Measurements from ENCODE around the gene TP73.

TP73 gene

DNA sequence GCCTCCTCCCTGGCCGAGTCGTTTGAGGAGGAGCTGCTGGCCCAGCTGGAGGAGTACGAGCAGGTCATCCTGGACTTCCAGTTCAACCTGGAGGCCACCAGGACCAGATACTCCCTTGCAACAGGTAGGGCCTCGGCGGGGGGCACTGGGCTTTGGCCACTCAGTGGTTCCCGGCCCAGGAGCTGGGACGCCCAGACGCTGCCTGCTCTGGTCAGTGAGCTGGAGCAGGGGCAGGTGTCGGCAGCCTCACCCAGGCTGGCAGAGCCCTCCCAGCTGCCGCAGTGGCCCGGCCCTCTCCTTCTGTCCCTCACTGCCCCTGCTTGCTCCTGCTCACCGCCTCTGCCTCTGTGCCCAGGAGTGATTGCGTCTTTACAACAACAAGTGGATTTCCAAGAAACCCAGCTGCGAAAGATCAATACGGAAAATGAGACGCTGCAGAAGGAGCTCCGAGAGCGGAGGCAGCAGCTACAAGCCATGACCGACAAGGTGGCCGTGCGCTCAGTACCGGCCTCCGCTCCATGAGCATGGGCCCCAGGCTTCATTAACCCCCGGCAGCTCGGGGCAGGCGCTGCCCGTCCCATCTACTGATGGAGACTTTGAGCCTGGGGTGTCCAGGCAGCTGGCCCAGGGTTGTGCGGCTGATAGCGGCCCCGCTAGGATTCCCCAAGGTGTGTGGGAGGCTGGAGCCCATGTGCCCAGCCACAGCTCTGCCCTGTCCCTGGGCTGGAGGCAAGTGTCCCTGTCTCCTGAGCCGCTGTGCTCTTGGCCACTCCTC is 111.2 kb downstream of the TP73 start:
- TF ChIP-seq, protein P1, sequence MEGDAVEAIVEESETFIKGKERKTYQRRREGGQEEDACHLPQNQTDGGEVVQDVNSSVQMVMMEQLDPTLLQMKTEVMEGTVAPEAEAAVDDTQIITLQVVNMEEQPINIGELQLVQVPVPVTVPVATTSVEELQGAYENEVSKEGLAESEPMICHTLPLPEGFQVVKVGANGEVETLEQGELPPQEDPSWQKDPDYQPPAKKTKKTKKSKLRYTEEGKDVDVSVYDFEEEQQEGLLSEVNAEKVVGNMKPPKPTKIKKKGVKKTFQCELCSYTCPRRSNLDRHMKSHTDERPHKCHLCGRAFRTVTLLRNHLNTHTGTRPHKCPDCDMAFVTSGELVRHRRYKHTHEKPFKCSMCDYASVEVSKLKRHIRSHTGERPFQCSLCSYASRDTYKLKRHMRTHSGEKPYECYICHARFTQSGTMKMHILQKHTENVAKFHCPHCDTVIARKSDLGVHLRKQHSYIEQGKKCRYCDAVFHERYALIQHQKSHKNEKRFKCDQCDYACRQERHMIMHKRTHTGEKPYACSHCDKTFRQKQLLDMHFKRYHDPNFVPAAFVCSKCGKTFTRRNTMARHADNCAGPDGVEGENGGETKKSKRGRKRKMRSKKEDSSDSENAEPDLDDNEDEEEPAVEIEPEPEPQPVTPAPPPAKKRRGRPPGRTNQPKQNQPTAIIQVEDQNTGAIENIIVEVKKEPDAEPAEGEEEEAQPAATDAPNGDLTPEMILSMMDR (IDR thresholded peaks at IDR 0.05; ENCODE audit: insufficient read depth, low read depth, low read length, missing control alignments) = no peak
- DNase-seq (ENCODE audit: low read depth) = no peak
- no peak overlapping the region for H3K4me3 ChIP-seq (ENCODE audit: low read length)

DNA sequence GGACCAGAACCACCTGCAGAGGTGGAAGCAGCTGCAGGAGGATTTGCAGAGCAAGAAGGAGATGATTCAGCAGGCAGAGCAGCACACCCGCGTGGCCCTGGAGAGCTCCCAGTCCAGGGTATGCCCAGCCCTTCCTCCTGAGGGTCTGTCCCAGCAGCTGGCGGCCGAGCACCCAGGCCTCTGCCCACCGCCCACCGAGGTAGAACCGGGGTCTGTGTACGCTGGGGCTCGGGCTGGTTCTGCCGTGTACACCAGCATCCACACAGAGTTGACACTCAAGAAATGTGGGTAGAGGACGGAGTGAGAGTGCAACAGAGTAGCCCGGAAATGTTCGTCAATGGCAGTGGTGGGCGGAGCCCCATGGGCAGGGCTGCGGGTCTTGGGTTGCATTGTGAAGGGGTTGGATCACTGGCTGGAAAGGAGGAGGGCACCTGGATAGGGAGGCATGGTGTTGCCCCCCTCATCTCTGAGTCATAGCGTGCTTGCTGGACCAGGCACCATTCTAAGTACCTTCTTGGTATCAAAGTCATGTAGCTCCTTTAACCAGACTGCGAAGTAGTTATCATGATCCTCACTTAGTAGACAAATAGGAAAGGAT is 115.1 kb downstream of the TP73 start:
- H3K4me3 ChIP-seq (ENCODE audit: low read length) = no peak overlapping the region
- no peak for DNase-seq (ENCODE audit: low read depth)
- TF ChIP-seq, protein P1 (IDR thresholded peaks at IDR 0.05; ENCODE audit: insufficient read depth, low read depth, low read length, missing control alignments) = no peak

DNA sequence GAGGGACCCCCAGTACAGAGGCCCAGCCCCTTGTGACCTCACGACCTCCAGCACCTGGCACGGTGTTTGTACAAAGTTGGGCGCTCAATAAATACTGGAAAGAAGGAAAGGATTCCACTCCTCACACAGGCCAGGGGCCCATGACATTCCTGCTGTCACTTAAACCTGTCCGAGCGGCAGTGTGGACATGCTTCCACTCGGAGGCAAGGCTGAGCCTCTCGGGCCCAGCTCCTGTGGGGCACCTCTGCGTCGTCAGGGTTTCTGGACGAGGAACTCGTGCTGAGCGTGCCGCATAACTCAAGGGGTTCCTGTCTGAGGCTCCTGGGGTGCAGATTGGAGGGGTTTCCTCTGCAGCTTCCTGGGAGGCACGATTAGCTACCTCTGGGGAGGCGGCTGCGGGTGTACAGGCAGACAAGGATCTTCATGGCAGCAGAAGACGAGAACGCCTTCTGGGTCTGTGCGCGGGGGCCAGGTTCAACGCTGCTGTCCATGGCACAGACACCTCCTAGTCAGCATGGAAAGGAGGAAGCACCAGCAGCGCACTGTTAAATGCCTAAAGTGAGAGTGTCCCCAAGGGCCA is 116.6 kb downstream of the TP73 start:
- no peak for DNase-seq (ENCODE audit: low read depth)
- TF ChIP-seq, protein P1 (IDR thresholded peaks at IDR 0.05; ENCODE audit: insufficient read depth, low read depth, low read length, missing control alignments) = no peak
- H3K4me3 ChIP-seq (ENCODE audit: low read length) = no peak overlapping the region

DNA sequence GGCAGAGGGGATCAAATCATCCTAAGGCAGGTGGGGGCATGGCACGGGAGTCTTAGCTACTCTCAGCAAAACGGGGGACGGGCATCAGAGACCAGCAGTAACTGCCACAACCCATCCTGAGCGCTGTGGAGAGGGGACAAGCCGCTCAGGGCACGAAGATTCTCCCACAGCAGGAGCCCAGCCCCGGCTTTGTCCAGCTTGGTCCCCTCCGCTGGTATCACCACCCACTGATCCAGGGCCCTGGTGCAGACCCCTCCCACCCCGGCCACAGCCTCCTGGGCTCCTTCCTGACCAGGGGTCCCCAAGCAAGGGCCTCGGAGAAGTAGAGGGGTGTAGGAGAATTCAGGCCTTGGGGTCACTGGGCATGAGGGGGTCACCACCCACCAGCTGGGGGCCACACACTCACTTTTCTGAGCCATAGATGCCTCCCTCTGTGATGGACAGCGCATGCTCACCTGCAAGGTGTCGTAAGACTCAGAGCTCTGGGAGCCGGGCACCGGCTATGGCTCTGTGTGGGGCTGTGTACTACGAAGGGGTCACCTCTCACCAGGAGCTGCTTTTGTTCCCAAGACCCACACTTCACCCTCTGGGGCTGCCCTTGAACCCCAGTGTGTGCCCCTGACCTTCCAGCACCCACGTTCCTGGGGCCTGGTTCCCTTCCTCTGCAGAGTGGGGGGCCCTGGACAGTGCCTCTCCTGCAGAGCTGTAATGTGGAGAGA is 117.9 kb downstream of the TP73 start:
- H3K4me3 ChIP-seq (ENCODE audit: low read length) = no peak overlapping the region
- no peak for DNase-seq (ENCODE audit: low read depth)
- TF ChIP-seq, protein P1 (IDR thresholded peaks at IDR 0.05; ENCODE audit: insufficient read depth, low read depth, low read length, missing control alignments) = no peak

DNA sequence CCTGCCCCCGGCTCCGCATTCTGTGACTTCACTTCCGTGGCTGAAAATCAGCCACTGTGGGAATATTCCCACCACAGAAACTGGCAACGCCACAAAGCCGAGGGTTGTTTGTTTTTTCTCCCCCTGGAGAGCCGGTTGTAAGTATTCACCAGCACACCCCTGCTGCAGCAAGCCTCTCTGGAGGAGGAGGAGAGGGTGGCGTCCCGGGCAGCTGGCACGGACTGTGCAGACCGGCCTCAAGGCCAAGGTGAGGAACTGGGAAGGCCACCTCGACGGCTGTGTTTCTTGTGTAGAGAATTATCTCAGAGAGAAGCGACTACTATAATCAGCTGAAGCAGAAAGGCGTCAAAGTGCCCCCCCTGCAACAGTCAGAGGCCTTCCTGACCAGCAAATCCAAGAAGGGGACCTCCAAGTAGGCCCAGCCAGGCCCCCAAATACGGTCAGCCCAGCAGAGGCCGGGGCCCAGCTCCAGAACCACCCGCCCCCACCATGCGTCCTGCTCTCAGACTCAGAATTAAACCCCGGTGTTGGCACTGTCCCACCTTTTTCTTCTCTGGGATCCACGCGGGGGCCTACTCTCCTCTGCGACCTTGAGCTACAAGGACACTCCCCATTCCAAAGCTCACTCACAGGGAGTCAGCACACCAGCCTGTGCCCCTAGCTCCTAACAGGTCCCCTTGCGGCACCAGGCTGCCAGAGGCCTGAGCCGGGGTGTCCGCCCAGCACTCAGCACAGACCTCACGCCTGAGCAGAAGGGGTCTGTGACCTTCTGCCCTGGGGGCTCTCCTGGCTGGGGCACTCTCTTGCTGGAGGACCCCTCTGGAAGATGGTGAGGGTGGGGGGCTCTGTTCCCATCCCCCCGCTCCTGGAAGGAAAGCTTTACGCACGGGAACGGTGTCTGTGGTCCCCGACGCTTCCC is 119.1 kb downstream of the TP73 start:
- no peak for DNase-seq (ENCODE audit: low read depth)

More for the DNA sequence above, 119.1 kb downstream of the TP73 start:
- peak overlapping the region; percentile 44 for H3K4me3 ChIP-seq (ENCODE audit: low read length)
- TF ChIP-seq, protein P1 (IDR thresholded peaks at IDR 0.05; ENCODE audit: insufficient read depth, low read depth, low read length, missing control alignments) = no peak
